HG03175 (cell line): ENCODE measurements around the gene POLR3K.

Experiments used
- ATAC-seq: cut with Tn5 transposase; IDR thresholded peaks from one replicate; pipeline ENCODE4 v1.9.1; 2021; ENCODE audit warnings: mild to moderate bottlenecking, moderate library complexity; ENCODE audit not compliant: unreplicated experiment

Gene POLR3K

DNA sequence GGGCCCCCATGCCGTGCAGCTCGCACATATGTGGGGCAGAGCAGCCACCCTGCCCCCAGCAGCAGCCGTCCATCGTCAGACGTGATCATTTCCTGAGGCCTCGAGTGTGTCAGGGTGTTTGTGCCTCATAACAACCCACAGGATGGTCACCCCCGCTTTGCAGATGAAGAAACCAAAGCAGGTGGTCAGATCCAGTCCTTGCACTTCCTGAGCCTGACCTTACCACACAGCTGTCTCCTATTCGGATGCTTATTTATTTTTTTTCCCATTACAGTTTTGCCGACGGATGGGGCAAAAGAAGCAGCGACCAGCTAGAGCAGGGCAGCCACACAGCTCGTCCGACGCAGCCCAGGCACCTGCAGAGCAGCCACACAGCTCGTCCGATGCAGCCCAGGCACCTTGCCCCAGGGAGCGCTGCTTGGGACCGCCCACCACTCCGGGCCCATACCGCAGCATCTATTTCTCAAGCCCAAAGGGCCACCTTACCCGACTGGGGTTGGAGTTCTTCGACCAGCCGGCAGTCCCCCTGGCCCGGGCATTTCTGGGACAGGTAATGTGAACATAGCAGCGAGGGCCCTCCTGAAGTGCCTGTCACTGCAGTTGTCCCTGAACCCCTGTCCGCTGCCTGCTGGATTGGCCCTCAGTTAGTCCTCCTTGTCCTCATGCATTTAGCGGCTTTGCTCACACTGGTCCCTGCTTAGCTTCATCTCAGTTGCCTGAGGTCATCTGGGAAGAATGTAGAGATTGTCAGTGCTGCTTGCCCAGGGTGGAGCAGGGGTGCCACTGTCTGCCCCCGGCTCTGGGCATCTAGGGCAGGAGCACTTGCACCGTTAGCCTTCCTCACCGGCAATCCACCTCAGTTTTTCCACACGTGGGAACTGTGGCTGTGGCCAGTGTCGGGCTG is 26.0 kb upstream of the POLR3K start:
- ATAC-seq: no peak

DNA sequence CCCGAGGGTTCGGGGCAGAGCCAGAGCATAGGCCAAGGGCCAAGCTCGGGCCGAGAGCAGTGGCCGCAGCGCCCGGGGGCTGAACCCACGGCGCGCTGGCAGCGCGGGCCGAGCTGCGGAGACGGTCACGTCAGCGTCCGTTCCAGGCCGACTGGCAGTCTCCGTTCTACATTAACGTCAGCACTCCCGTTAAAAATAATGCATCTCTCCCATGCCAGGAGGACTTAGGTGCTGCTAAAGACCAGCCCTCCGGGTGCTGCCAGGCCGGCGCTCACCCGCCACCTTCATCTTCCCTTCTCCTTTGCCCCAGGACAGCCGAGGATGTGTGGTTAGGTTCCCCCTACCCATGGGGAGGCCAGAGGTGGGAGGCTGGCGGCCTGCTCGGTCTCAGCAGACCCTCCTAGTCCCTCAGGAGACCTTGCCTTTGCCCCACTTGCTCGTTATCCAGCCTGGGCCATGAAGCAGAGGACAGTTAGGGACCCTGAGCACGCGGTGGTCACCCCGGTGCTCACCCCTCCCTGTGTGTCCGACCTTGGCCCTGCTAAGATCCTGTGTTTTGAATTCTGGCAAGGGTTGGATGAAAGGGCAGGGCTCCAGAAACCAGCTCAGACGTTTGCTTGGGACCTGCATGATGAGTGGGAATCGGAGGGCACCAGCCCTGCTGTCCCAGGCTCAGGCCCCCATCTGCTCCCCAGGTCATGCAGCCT is 25.2 kb upstream of the POLR3K start:
- peak; percentile 17 for ATAC-seq

DNA sequence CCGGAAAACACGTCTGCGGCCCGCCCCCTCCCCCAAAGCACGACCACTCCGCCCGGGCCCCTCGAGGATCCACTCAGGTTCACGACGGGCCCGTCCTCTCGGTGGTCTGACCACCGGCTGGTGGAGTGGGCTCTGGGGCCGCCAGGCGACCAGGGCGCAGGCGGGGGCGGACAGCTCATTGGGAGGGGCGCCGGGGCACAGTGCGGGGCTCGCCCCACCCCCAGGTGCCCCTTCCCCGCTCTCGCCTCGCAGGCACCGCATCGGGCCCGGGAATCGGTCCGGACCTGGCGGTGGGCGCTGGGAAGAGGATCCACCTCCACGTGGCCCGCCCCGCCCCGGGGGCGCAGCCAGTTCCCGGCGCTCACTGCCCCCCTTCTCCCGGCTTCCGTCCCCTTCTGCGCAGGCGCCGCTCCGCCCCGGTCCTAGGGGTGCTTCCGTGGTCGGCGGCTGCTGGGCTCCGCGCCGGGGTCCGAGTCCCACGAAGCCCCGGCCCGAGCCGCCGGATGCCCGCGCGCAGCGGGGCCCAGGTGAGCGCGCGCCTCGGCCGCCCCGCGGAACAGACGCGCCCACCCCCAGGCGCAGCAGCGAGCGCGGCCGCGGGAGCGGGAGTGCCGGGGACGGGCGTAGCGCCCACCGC is 24.5 kb upstream of the POLR3K start, which contains the start of gene MPG:
TSS of gene MPG (plus strand) at position 419 of the 637 bp plus-strand sequence. CDS start at position 504, 85 bp downstream.
- ATAC-seq: peak; percentile 76

DNA sequence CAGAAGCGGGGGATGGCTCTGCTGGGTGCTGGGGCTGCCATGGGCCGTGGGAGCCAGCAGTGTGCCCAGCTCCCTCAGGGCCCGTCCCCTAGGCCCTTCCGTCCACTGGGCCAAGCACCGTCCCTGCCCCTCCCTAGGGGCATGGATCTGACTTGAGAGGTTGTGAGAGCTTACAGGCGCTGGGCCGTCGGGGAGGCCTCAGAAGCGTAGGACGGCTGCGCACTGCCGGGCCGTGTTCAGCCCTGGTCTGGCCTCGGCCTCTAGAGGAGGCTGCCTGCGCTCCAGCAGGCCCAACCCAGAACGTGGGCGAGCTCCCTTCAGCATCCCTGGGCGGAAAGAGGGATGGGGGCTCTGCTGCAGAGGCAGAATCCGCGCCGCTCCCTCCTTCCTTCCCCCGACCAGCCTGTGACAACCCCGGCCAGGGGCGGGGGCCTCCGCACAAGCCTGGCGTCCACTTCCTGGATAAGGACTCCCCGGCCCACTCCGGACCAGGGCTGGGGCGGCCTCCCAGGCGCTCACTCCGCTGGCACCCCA is 23.9 kb upstream of the POLR3K start:
- ATAC-seq: peak; percentile 28

DNA sequence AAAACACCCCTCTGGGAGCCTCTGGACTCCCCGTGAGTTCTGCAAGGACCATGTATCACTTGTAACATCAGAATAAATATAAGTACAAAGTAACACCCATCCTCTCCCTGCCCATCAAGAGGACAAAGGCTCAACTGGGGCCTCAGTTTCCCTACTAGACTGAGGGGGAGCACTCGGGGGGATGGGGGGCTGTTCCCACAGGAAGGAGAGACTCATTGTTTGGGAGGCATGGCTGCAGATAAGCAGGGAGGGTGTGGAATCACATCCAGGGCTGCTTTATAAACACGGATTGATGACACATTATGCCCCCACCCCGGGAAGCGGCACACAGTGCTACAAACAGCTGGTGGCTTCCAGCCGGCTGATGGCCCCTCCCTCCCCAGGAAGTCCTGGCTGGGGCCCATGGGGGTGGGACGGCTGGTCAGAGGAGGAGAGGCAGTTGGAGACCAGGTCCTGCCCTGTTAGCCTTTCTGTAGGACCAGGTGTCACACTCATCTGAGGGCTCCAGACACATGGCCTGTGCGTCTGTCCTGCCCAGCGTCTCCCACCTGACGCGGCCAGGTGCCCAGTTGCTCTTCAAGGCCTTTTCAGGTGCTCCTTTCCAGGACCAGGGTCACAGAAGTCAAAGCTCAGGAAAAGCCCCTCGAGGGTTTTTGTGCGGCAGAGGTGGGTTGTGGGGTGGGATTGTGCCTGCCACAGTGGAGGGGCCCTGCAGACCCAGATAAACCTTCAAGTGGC is 23.3 kb upstream of the POLR3K start:
- no peak for ATAC-seq

DNA sequence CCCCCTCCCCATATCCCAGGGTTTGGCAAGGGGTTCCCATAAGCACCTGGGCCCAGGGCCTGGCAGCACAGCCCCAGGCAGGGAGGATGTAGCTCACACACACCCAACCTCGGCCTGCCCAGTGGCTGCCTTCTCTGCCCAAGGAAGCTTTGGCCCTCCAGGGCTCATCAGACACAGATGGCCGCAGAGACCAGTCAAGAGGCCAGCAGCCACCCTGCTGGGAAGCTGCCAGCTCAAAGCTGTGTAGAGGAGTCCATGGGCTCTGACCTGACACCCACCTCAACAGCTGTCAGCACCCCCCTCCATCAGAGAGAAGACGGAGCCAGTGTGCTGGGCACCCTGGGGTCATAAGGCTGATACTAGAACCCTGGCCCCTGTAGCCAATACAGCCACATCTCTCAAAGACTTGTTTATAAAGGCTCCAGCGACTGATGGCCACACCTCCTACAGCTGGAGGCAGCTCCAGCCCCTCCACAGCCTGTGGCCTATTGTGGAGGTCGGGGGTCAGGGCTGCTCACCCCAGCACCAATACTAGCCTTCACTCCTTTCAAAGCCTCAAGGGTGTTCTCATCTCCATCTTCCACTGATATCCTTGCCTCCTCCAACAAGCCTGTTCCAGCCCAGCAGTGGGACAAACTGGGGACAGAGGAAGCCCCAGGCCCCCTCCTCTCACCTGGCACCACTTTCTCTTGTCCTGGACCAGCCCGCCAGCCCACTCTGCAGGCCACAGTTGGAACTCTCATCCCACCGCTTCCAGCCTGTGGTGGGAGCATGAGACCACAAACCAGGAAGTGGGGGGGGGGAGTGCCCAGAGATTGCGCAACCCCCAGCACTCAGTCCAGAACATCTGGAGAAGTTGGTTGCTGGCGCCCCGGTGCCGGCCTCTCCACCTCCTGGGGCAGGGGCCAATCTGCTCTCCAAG is 22.4 kb upstream of the POLR3K start:
- no peak for ATAC-seq

DNA sequence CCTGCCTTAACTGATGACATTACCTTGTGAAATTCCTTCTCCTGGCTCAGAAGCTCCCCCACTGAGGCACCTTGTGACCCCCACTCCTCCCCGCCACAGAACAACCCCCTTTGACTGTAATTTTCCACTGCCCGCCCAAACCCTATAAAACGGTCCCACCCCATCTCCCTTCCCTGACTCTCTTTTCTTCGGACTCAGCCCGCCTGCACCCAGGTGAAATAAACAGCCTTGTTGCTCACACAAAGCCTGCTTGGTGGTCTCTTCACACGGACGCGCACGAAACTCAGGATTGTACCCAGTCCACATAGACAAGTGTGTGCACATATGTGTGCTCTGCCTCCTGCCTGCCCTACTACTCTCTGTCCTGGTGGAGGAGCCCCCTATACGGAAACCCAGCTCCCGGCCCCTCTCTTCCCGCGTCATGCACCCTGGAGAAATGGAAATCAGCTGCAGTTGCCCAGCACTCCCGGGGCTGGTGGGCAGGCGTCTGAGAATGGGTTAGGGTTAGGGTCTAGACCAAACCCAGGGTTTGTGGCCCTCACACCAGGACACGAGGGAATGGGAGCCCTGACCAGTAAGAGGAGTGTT is 21.4 kb upstream of the POLR3K start:
- no peak for ATAC-seq

DNA sequence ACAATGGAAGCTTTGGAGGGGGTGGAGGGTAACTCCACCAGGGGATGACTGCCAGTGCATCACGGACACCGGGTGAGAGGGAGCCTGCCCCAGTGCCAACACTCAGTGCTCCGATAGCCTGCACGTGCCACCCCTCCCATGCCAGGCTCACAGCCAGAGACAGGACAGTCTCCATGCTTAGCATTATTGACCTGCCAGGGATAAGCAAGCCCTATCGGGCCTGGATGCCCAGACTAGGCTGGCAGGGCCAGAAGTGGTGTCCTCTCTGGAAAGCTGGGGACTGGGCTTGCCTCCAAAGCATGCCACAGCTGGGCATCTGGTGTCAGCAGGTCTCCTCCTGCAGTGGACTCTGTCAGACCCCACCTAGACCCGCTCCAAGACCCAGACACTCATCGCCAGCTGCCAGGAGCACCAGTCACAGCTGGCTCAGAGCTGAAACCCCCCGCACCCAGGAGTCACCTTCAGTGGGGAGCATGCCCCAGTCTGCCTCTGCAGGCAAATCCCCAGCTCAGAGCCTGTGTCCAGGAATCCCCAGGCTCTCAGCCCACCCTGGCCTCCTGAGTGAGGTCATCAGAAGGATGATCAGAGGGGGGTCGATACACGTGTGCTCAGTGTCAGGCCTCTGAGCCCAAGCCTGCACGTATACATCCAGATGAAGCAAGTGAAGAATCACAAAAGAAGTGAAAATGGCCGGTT is 20.8 kb upstream of the POLR3K start:
- ATAC-seq: no peak

DNA sequence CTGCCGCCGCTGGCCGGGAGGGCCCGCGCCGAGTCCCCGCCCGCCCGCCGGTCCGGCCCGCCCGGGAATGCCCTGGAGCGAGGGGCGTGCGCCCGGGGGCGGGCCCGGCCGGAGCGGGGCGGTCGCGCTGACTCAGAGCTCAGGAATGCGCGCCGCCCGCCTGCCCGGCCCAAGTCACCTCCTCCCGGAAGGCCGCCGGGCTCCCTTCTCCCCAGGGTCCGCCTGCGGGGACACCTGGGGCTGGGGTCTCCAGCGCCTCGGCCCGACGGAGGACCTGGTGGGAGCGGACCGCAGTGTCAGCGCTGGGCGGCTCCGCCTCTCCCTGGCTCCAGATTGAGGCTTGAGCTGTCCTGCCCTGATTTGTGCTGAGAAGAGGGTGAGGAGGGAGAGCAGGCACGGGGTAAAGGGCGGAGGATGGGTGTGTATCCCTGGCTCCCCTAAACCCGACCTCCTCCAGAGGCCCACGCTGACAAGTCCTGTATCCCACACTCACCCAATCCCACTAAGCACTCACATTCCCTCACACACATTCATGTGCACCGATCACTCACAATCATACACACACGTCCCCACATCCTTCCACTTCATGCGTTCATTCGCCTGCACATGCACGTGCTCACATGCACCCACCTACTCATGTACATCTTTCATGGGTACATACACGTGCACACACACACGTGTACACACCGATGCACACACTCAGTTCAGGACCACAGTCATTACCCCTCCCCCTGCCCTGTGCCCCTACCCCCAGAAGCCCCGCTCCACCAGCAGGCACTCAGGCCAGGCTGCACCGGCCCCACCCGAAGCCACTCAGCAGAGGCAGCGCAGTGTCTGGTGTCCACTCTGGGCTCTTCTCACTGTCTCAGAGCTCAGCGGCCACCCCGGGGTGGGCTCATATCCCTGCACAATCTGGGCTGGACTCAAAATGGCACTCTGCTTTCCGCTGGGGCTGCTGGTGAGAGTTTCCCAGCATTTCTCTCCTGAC is 19.4 kb upstream of the POLR3K start, which contains the start of gene RHBDF1:
TSS of gene RHBDF1 (minus strand) at position 71 of the 988 bp plus-strand sequence. CDS start 7,616 bp downstream, outside the sequence.
- ATAC-seq: no peak

DNA sequence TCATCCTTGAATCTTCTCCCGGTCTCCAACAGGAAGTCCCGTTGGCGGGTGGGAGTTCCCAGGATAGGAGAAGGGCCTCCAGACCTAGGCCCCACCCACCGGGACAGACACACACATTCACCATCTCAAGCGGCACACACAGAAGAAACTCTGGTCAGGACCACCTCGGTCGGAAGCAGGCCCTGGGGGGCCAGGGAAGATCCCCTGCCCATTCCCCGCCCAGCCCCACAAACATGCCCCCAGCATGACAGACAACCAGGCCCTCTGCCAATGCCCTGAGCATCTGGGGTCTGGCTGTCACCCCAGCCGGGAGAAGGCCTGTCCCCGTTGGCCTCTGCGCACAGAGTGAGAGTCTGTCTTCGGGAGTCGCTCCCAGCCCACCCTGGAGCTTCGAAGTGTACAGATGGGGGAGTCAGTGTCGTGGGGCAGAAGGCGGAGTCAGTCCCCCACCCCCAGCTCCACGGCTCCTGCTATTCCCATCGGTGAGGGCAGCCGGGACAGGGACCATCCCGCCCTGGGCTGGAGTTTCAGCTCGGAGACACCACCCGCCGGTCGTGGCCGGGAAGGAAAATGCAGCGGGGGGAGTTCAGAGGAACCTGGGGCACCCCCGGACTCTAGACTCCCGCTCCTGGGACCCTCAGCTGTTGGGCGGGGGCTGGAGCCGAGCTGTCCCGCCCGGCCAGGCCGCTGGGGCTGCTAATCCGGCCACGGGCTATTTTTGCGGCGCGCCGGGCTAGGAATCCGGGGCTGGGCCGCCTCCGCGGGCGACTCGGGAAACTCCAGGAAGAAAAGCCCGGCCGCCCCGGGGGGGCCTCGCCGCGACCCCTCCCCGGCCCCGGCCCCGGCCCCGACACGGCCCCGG is 18.4 kb upstream of the POLR3K start:
- no peak for ATAC-seq

DNA sequence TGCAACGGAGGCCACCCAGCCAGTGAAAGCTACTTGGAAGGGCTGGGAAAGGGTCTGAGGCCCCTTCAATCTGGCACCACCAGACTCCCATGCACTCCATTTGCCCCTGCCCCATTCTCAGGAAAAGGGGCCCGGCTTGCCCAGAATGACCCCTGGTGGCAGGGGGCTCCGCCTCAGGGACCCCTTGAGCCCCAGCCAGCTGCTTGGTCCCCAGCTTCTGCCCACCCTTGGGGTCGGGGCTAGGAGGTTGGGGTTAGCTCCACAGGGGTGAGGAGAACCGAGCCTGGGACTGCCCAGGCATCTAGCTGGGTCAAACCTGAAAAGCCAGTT is 17.8 kb upstream of the POLR3K start:
- ATAC-seq: no peak

DNA sequence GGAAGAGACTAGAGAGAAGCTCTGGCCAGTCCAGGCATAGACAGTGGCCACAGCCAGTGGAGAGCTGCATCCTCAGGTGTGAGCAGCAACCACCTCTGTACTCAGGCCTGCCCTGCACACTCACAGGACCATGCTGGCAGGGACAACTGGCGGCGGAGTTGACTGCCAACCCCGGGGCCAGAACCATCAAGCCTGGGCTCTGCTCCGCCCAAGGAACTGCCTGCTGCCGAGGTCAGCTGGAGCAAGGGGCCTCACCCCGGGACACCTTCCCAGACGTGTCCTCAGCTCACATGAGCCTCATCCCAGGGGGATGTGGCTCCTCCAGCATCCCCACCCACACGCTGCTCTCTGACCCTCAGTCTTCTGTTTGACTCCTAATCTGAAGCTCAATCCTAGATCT is 15.8 kb upstream of the POLR3K start:
- ATAC-seq: no peak

DNA sequence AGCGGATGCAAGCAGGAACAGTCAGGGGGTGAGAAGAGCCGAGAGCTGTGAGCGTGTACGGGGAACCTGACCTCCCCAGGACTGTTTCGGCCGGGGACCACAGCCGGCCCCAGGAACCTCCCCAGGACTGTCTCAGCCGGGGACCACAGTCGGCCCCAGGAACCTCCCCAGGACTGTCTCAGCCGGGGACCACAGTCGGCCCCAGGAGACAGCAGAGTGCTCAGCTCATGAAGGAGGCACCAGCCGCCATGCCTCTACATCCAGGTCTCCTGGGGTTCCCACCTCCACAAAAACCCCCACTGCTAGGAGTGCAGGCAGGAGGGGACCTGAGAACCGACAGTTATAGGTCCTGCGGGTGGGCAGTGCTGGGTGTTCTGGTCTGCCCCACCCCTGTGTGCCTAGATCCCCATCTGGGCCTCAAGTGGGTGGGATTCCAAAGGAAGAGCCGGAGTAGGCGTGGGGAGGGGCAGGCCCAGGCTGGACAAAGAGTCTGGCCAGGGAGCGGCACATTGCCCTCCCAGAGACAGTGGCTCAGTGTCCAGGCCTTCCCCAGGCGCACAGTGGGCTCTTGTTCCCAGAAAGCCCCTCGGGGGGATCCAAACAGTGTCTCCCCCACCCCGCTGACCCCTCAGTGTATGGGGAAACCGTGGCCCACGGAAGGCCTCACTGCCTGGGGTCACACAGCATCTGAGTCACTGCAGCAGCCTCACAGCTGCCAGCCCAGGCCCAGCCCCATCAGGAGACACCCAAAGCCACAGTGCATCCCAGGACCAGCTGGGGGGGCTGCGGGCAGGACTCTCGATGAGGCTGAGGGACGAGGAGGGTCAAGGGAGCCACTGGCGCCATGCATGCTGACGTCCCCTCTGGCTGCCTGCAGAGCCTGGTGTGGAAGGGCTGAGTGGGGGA is 14.7 kb upstream of the POLR3K start:
- ATAC-seq: no peak

DNA sequence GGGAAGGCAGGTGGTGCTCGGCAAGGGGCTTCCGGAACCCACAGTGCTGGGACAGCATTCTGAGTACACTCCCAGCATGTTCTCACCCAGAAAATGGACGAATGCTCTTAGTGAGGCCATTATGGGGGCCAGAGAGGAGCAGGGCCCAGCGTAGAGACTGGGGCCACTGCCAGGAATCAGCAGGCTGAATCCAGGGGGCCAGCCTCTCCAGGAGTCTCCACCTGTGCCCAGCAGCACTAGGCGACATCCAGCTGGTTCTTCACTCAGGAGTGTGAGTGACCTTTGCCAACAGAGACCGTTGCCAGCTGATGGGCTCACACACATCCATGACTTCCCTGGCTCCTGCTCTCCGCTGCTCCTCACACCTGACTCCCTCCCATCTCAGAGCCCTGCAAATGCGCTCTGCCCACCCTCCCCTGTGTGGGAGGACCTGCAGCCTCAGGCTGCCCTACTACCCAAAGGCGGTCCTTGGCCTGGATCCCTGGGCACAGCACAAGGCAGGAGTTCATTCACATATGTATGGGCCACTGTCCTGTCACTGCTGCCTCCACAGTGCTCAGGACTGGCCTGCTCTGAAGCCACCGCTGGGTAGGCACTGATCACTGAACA is 13.9 kb upstream of the POLR3K start:
- ATAC-seq: no peak
